Measurements from ENCODE around the gene PTOV1.

DNA sequence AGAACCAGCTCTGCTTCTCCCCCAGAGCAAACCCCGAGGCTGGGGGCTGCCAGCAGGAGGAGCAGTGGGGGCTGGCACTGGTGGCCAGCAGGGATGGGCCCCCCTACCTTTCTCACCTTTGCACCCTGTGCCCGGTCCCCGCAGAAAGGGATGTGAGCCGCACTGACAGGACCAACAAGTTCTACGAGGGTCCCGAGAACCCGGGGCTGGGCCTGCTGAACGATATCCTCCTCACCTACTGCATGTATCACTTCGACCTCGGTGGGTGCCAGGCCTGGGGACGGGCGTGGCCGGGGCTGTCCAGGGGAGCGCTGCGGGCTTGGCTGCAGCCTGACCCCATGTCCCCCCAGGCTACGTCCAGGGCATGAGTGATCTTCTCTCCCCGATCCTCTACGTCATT, 33.1 kb downstream of the PTOV1 start:
- TF ChIP-seq, protein P1, sequence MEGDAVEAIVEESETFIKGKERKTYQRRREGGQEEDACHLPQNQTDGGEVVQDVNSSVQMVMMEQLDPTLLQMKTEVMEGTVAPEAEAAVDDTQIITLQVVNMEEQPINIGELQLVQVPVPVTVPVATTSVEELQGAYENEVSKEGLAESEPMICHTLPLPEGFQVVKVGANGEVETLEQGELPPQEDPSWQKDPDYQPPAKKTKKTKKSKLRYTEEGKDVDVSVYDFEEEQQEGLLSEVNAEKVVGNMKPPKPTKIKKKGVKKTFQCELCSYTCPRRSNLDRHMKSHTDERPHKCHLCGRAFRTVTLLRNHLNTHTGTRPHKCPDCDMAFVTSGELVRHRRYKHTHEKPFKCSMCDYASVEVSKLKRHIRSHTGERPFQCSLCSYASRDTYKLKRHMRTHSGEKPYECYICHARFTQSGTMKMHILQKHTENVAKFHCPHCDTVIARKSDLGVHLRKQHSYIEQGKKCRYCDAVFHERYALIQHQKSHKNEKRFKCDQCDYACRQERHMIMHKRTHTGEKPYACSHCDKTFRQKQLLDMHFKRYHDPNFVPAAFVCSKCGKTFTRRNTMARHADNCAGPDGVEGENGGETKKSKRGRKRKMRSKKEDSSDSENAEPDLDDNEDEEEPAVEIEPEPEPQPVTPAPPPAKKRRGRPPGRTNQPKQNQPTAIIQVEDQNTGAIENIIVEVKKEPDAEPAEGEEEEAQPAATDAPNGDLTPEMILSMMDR (IDR thresholded peaks at IDR 0.05): no peak
- TF ChIP-seq POLR2A (IDR thresholded peaks at IDR 0.05): no peak

Data from prostate gland (tissue), 2 donors.